Stimulated activated naive B cell treated with anti-CD40 and anti-IgM and Interleukin-4, amounts not matched to agents 10 μg/mL and 1 μg/mL and 100 μg/mL, for 72 hours (primary cell): ENCODE results near the gene GON4L.
"Not testable (repeated sequence)": the region's sequence is repeated elsewhere in the genome, so short reads cannot be mapped to it uniquely, and the experiment has no call there.

Source experiments
- ATAC-seq, 2 donors: fragments of 150-1000 bp; cut with Tn5 transposase; replicated peaks; 2 replicates each; pipeline ENCODE4 v1.10.0; 2021; ENCODE audit warnings: moderate library complexity in 1 of 2
- DNase-seq: peaks from one replicate; pipeline ENCODE4 v3.0.0; 2021
- H3K27ac Mint-ChIP-seq: one replicate; pipeline ENCODE4 v1.8.0; 2022; ENCODE audit warnings: mild to moderate bottlenecking, mixed read lengths
- H3K27me3 Mint-ChIP-seq, 2 donors: one replicate each; pipeline ENCODE4 v1.8.0; 2022; ENCODE audit warnings: mixed read lengths in 2 of 2
- H3K36me3 Mint-ChIP-seq, 2 donors: one replicate each; pipeline ENCODE4 v1.8.0; 2022; ENCODE audit warnings: mixed read lengths in 2 of 2, mild to moderate bottlenecking in 1 of 2
- H3K4me1 Mint-ChIP-seq, 2 donors: one replicate each; pipeline ENCODE4 v1.8.0; 2022; ENCODE audit warnings: mixed read lengths in 2 of 2, mild to moderate bottlenecking in 1 of 2
- H3K4me3 Mint-ChIP-seq, 2 donors: one replicate each; pipeline ENCODE4 v1.8.0; 2022; ENCODE audit warnings: mild to moderate bottlenecking in 2 of 2, mixed read lengths in 2 of 2, moderate library complexity in 1 of 2
- H3K9me3 Mint-ChIP-seq, 2 donors: one replicate each; pipeline ENCODE4 v1.8.0; 2022; ENCODE audit warnings: mixed read lengths in 2 of 2, mild to moderate bottlenecking in 1 of 2

GON4L gene

GRCh38 chr1:155859881-155860871 is 3.2 kb upstream of the GON4L start:
- peak; percentile 48 to 49 for ATAC-seq
- peaks cover 22 to 51% of the 10 kb centered on the region in 2 donors for H3K4me1 Mint-ChIP-seq
- no peaks in the 10 kb centered on the region for H3K9me3 Mint-ChIP-seq
- peak overlapping the region; percentile 86 to 92 for H3K4me3 Mint-ChIP-seq
- peaks cover 4 to 14% of the 10 kb centered on the region in 2 donors for H3K27me3 Mint-ChIP-seq
- H3K27ac Mint-ChIP-seq, result peak overlapping the region; percentile 94
- DNase-seq, result peak; percentile 60
- H3K36me3 Mint-ChIP-seq, result peaks cover 4 to 13% of the 10 kb centered on the region in 2 donors

DNA sequence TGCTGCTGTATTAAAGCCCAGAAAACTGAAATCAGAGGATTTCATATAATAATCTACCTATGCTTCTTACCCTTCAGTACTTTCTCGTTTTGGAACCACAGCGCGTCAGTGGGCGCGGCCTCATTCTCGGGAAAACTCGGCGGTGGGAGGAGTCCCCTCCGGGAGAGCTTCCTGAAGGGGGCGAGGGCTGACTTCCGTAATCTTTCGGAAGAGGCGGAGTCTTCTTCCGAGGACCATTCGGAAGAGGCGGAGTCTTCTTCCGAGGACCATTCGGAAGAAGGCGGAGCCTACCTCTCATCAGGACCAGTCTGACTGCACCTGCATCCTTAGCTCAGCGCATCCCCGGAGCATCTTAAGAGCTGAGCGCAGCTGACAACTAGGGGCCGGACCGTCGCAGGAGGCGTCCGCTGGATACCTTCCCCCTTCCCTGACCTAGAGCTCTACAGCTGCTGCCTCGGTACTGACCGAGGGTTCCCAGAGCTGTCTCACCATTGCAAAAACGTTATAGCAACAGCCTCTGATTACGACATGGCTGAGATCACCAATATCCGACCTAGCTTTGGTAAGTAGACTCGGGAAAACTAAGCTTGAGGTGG is 2.3 kb upstream of the GON4L start, which contains the start of gene SYT11:
TSS of gene SYT11 (plus strand) at position 334 of the 596 bp plus-strand sequence. CDS start at position 529, 195 bp downstream.
- Mint-ChIP-seq H3K27ac (peak within 1 kb of the TSS; percentile 94), H3K9me3 (no peaks in the 10 kb centered on the region), H3K36me3 (peaks cover 7 to 16% of the 10 kb centered on the region in 2 donors), H3K27me3 (peaks cover 4 to 14% of the 10 kb centered on the region in 2 donors), H3K4me1 (peaks cover 23 to 54% of the 10 kb centered on the region in 2 donors), H3K4me3 (peak within 1 kb of the TSS; percentile 86 to 92)
- peak; percentile 80 to 83 for ATAC-seq
- peak; percentile 87 for DNase-seq

GRCh38 chr1:155858800-155859233 is 1.8 kb upstream of the GON4L start:
- DNase-seq, result peak; percentile 15
- H3K36me3 Mint-ChIP-seq, result peaks cover 7 to 16% of the 10 kb centered on the region in 2 donors
- peaks cover 4 to 14% of the 10 kb centered on the region in 2 donors for H3K27me3 Mint-ChIP-seq
- H3K27ac Mint-ChIP-seq, result peak overlapping the region; percentile 94
- peak overlapping the region; percentile 86 to 92 for H3K4me3 Mint-ChIP-seq
- peaks cover 23 to 54% of the 10 kb centered on the region in 2 donors for H3K4me1 Mint-ChIP-seq
- H3K9me3 Mint-ChIP-seq, result no peaks in the 10 kb centered on the region
- peak; percentile 13 to 23 for ATAC-seq

DNA sequence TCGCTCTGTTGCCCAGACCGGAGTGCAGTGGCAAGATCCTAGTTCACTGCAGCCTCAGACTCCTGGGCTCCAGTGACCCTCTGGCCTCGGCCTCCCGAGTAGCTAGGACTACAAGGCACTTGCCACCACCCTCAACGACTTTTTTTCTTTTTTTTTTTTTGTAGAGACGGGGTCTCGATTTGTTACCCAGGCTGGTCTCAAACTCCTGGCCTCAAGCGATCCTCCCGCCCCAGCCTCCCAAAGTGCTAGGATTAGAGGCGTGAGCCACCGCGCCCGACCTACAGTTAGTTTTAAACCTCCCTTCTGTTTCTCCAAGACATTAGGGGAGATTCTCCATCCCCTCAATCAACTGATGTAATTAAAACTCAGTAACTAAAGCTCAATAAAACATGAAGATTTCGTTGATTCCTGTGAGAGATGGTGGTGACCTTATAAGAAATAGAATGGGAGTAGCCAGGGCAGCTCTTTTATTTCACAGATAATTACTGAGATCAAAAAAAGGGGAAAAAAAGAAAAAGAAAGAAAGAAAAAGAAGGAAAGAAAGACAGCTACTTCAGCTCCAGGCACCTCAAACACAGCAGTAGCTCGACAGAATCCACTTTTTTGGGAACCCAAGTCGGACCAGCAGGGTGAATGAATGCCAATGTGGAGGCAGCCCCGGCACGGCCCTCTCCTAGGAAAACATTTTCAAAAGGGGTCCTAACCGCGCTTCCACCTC is 598 bp downstream of the GON4L start:
- Mint-ChIP-seq H3K9me3 (no peaks in the 10 kb centered on the region), H3K27ac (peak overlapping the region; percentile 100), H3K4me3 (peak overlapping the region; percentile 98 to 100), H3K4me1 (peaks cover 31 to 69% of the 10 kb centered on the region in 2 donors), H3K27me3 (peaks cover 0 to 5% of the 10 kb centered on the region in 2 donors), H3K36me3 (peaks cover 24 to 28% of the 10 kb centered on the region in 2 donors)
- ATAC-seq (no peak), DNase-seq (no peak)

DNA sequence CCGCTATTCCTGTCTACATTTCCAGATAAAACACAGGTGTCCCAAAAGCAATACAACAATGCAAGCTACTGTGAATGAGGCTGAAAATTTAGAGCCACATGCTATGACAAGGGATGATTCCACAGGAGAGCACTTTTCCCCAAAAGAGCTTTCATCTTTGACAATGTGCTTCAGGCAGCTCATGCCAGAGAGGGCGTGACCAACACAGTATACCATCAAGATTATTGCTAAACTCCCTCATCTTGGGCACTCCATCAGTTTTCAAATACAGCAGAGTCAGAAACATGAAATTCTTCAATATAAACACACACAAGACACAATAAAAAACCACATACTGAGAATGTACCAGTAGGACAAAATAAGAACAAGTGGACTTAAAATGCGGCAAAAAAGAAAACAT is 6.7 kb downstream of the GON4L start:
- Mint-ChIP-seq H3K27me3 (no peaks in the 10 kb centered on the region), H3K36me3 (peaks cover 46 to 53% of the 10 kb centered on the region in 2 donors), H3K27ac (peak overlapping the region; percentile 26), H3K4me3 (no peak overlapping the region), H3K4me1 (peaks cover 26 to 61% of the 10 kb centered on the region in 2 donors), H3K9me3 (no peaks in the 10 kb centered on the region)
- no peak for ATAC-seq
- no peak for DNase-seq

DNA sequence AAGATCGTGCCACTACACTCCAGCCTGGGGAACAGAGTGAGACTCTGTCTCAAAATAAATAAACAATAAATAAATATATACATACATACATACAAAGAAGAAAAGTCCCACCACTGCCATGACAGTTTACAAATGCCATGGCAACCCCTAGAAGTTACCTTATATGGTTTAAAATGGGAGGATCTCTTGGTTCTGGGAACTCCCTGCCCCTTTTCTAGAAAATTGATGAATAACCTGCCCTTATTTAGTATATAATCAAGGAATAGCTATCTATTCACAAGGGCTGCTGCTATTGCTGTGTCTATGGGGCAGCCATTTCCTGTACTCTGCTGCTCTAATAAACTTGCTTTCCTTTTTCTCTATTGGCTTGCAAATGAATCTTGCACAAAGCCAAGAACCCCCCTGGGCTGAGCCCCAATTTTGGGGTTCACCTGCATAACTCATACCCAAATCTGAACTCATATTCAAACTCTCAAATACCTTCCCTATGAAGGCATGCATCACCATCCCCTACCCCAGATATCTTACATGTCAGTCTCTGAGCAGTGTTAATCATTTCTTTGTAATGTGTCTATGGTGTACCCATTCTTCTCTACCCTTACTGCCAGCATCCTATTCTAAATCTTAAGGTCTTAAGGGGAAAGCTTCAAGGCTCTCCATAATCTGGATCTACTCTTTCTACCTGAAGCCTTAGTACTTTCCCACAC is 9.0 kb downstream of the GON4L start:
- no peak overlapping the region for H3K4me3 Mint-ChIP-seq
- H3K36me3 Mint-ChIP-seq, result peaks cover 54 to 58% of the 10 kb centered on the region in 2 donors
- no peaks in the 10 kb centered on the region for H3K27me3 Mint-ChIP-seq
- peaks cover 28 to 77% of the 10 kb centered on the region in 2 donors for H3K4me1 Mint-ChIP-seq
- ATAC-seq (peak; percentile 36 to 44), DNase-seq (no peak)
- peak overlapping the region; percentile 75 for H3K27ac Mint-ChIP-seq
- no peaks in the 10 kb centered on the region for H3K9me3 Mint-ChIP-seq

GRCh38 chr1:155844860-155845421 is 12.1 kb downstream of the GON4L start:
- DNase-seq (no peak), ATAC-seq (no peak)
- Mint-ChIP-seq H3K36me3 (peaks cover 31 to 42% of the 10 kb centered on the region in 2 donors), H3K27ac (no peak overlapping the region), H3K27me3 (no peaks in the 10 kb centered on the region), H3K4me1 (peaks cover 20 to 57% of the 10 kb centered on the region in 2 donors), H3K9me3 (no peaks in the 10 kb centered on the region), H3K4me3 (no peak overlapping the region)

DNA sequence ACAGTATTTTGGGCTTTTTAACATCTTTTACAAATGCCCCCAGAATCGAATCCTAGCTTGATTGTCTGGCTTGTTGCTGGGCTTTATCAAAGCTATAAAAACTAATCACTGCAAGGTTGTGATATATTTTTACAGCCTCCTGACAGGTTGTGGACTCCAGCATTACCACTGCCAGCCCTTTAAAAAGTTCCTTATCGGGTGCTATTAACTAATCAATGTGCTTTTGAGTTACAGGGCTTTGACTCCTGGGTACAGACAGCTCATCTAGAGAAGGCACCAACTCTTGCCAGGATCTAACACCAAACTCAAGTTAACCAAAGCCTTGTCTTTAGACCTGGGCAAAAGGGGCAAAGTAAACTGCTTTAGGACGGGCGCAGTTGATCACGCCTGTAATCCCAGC is 16.6 kb downstream of the GON4L start:
- Mint-ChIP-seq H3K27ac (no peak overlapping the region), H3K27me3 (no peaks in the 10 kb centered on the region), H3K4me1 (peaks cover 15 to 51% of the 10 kb centered on the region in 2 donors), H3K9me3 (no peaks in the 10 kb centered on the region), H3K4me3 (no peak overlapping the region), H3K36me3 (peaks cover 32 to 45% of the 10 kb centered on the region in 2 donors)
- DNase-seq (no peak), ATAC-seq (no peak)

DNA sequence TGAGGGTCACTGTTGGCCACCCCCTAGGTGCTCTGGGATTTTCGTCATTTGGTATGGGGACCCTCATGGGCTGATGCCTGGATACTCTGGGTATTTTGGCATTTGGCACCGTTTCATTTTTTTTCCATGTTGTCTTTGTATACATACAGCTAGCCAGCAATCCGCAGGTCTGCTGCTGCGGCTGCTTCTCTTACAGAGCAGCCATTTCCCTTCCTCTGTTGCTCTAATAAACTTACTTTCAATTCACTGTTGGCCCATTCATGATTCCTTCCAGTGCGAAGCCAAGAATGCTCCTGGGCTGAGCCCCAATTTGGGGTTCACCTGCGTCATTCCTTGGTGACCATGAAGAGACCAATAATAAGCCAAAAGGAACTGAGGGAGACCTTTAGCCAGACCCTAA is 21.5 kb downstream of the GON4L start:
- DNase-seq (no peak), ATAC-seq (no peak)
- Mint-ChIP-seq H3K9me3 (no peaks in the 10 kb centered on the region), H3K4me3 (no peak overlapping the region), H3K36me3 (peaks cover 34 to 47% of the 10 kb centered on the region in 2 donors), H3K27me3 (no peaks in the 10 kb centered on the region), H3K4me1 (peaks cover 19 to 42% of the 10 kb centered on the region in 2 donors), H3K27ac (no peak overlapping the region)

DNA sequence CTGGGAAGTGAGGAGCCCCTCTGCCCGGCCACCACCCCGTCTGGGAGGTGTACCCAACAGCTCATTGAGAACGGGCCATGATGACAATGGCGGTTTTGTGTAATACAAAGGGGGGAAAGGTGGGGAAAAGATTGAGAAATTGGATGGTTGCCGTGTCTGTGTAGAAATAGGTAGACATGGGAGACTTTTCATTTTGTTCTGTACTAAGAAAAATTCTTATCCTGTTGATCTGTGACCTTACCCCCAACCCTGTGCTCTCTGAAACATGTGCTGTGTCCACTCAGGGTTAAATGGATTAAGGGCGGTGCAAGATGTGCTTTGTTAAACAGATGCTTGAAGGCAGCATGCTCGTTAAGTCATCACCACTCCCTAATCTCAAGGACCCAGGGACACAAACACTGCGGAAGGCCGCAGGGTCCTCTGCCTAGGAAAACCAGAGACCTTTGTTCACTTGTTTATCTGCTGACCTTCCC is 22.1 kb downstream of the GON4L start:
- H3K27ac Mint-ChIP-seq, DNase-seq, H3K27me3 Mint-ChIP-seq, H3K9me3 Mint-ChIP-seq, H3K4me3 Mint-ChIP-seq, ATAC-seq: not testable (repeated sequence)
- H3K36me3 Mint-ChIP-seq, result peaks cover 34 to 47% of the 10 kb centered on the region in 2 donors
- peaks cover 17 to 40% of the 10 kb centered on the region in 2 donors for H3K4me1 Mint-ChIP-seq

- ATAC-seq (peak; percentile 33 to 64), DNase-seq (no peak)
- Mint-ChIP-seq H3K27me3 (no peaks in the 10 kb centered on the region), H3K27ac (no peak overlapping the region), H3K36me3 (peaks cover 35 to 45% of the 10 kb centered on the region in 2 donors), H3K4me3 (no peak overlapping the region), H3K4me1 (peaks cover 16 to 37% of the 10 kb centered on the region in 2 donors), H3K9me3 (no peaks in the 10 kb centered on the region)
Measured at GRCh38 chr1:155834296-155834926, 22.6 kb downstream of the GON4L start.

- Mint-ChIP-seq H3K27ac (no peak overlapping the region), H3K9me3 (no peaks in the 10 kb centered on the region), H3K27me3 (no peaks in the 10 kb centered on the region), H3K36me3 (peaks cover 33 to 45% of the 10 kb centered on the region in 2 donors), H3K4me1 (peaks cover 16 to 32% of the 10 kb centered on the region in 2 donors), H3K4me3 (no peak overlapping the region)
- no peak for DNase-seq
- ATAC-seq, result peak in 1 of 2 donors; percentile 36
Measured at GRCh38 chr1:155833665-155834295, 23.2 kb downstream of the GON4L start.
